PFSK-1 (cell line): ENCODE data around the gene PDZD2.

Source experiments
- FOXP2 ChIP-seq: optimal IDR thresholded peaks from 2 replicates; pipeline ENCODE3; 2011; ENCODE audit warnings: borderline replicate concordance, control low read depth, inconsistent platforms; ENCODE audit not compliant: insufficient read depth; ENCODE audit errors: extremely low read length, extremely low read depth
- POLR2AphosphoS5 ChIP-seq: IDR thresholded peaks from 2 replicates; pipeline ENCODE4 v1.6.1; 2012; ENCODE audit warnings: low read depth, mild to moderate bottlenecking, control low read depth, low read length, moderate library complexity
- SIN3A ChIP-seq: IDR thresholded peaks from 2 replicates; pipeline ENCODE4 v1.6.1; 2012; ENCODE audit warnings: mild to moderate bottlenecking, low read length, moderate library complexity, borderline replicate concordance; ENCODE audit not compliant: insufficient read depth
- TAF1 ChIP-seq: IDR thresholded peaks from 2 replicates; pipeline ENCODE4 v1.6.1; 2012; ENCODE audit warnings: low read length, control low read depth, borderline replicate concordance; ENCODE audit not compliant: insufficient read depth
- TF ChIP-seq, protein P1 (sequence below), 2 experiments: IDR thresholded peaks; 2 replicates each; pipeline versions ENCODE4 v1.6.1 to v1.8.0; 2011 to 2012; ENCODE audit warnings: low read depth in 2 of 2, low read length in 2 of 2, control low read depth in 1 of 2, inconsistent platforms in 1 of 2, mild to moderate bottlenecking in 1 of 2, moderate library complexity in 1 of 2; ENCODE audit not compliant: insufficient read depth in 1 of 2

Gene PDZD2

DNA sequence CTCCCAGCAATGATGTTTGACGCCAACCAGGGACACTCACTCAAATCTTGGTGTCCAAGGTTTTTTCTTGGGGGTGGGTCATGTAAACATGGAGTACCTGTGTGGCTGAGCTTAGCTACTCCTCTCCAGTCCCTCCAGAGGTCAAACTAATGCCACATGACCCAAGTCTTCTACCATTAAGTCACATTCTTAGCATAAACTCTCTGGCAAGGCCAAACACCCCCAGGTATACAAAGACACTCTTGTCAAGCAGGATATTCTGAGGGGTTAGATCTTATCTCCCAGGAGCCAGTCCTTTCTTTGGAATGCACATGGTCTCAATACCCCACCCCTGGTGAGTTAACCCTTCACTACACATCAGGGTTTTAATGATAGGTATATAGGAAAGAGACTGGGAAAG, 161.4 kb downstream of the PDZD2 start:
- TF ChIP-seq, protein P1, sequence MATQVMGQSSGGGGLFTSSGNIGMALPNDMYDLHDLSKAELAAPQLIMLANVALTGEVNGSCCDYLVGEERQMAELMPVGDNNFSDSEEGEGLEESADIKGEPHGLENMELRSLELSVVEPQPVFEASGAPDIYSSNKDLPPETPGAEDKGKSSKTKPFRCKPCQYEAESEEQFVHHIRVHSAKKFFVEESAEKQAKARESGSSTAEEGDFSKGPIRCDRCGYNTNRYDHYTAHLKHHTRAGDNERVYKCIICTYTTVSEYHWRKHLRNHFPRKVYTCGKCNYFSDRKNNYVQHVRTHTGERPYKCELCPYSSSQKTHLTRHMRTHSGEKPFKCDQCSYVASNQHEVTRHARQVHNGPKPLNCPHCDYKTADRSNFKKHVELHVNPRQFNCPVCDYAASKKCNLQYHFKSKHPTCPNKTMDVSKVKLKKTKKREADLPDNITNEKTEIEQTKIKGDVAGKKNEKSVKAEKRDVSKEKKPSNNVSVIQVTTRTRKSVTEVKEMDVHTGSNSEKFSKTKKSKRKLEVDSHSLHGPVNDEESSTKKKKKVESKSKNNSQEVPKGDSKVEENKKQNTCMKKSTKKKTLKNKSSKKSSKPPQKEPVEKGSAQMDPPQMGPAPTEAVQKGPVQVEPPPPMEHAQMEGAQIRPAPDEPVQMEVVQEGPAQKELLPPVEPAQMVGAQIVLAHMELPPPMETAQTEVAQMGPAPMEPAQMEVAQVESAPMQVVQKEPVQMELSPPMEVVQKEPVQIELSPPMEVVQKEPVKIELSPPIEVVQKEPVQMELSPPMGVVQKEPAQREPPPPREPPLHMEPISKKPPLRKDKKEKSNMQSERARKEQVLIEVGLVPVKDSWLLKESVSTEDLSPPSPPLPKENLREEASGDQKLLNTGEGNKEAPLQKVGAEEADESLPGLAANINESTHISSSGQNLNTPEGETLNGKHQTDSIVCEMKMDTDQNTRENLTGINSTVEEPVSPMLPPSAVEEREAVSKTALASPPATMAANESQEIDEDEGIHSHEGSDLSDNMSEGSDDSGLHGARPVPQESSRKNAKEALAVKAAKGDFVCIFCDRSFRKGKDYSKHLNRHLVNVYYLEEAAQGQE (IDR thresholded peaks at IDR 0.05; ENCODE audit: insufficient read depth in 1 of 2, low read depth in 2 of 2, low read length in 2 of 2): no peak
- no peak for TF ChIP-seq POLR2AphosphoS5
- TF ChIP-seq FOXP2: no peak
- TF ChIP-seq SIN3A: no peak
- TF ChIP-seq TAF1: no peak

DNA sequence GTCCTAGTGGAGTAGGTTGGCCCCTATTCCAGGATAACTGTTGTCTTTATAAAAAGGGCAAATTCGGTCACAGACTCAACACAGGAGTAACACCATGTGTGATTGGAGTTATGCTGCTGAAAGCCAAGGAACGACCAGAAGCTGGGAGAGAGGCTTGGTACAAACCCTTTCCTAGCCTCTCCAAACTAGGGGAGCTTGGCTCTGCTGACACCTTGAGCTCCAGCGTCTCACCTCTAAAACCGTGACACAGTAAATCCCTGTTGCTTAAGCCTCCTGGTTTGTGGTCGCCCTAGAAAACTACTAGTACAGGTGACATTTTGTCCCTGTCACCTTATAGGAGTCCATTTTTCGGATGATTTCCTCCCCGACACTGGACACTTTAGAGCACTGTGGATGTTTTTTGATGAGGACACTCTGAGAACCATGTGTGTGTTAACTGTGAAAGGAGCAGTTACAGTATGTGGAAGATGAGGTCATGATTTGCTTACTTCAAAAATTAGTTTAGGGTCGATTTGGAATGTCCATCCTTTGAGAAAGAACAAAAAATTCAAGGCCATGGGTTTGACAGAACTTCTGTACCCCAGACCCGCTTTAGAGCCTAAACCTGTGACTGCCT, 167.0 kb downstream of the PDZD2 start:
- TF ChIP-seq SIN3A: no peak
- no peak for TF ChIP-seq POLR2AphosphoS5
- TF ChIP-seq, protein P1 (IDR thresholded peaks at IDR 0.05; ENCODE audit: insufficient read depth in 1 of 2, low read depth in 2 of 2, low read length in 2 of 2): no peak
- TF ChIP-seq FOXP2: no peak
- TF ChIP-seq TAF1: no peak

DNA sequence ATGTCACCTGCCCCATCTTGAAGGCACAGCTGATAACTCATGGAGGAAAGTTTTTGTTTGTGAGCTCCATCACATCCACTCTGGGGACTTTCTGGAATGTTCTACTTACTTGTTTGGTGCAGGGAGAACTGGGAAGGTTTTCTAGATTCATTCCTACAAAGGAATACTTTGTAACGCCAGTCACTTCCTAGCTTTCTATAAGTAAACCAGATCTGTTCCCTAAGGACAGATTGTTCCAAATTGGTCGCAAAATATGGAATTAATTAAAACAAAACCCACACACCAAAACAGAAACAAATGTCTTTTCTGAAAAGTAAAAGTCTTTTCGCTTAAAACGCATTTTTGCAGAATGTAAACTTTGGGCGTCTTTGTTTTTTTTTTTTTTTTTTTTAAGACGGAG, 167.6 kb downstream of the PDZD2 start:
- TF ChIP-seq TAF1 (no peak), FOXP2 (no peak), POLR2AphosphoS5 (no peak), SIN3A (no peak)
- TF ChIP-seq, protein P1 (IDR thresholded peaks at IDR 0.05; ENCODE audit: insufficient read depth in 1 of 2, low read depth in 2 of 2, low read length in 2 of 2): no peak

DNA sequence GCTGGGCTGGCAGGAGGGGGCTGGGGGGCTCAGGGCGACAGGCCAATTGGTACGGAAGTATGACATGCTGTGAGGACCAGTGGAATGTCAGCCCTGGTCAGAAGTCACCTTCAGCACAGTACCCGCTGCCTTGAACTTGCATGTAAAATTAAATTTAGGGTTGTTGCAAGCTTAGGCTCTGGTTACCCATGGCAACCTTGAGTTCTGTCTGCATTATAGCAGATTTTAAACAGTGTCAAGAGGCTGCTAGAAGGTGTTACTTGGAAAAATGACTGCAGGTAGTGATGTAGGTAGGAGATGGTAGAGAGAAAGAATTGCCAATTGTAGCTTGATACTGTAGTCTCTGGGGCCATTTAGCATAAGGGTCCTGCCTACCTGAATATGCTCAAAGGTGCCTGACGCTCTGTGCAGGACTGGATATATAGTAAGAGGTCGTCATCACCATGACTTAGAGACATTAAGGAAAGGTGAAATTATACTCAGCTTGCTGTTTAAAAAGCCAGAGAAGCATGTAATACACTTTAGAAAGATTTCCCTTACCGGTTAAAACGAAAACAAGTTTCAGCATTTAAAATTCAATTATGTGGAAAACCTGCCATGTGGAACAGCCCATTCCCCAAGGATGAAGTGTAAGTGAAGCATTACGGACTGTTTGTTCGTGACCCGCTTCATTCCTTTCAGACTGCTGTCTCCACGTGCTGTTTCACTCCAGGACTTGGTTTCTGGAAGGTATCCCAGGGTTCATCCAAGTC, 169.0 kb downstream of the PDZD2 start:
- TF ChIP-seq POLR2AphosphoS5: no peak
- no peak for TF ChIP-seq SIN3A
- TF ChIP-seq FOXP2: no peak

GRCh38 chr5:31809050-31809870, 170.3 kb downstream of the PDZD2 start:
- no peak for TF ChIP-seq SIN3A
- no peak for TF ChIP-seq FOXP2
- no peak for TF ChIP-seq POLR2AphosphoS5
- TF ChIP-seq, protein P1 (IDR thresholded peaks at IDR 0.05; ENCODE audit: insufficient read depth in 1 of 2, low read depth in 2 of 2, low read length in 2 of 2): no peak
- no peak for TF ChIP-seq TAF1
